ENCODE data around the gene MYOCD. TPM values are rescaled to one million over a fixed set of nuclear protein-coding genes. Genes with fewer than 3 reads are reported as not detected.
A peak's percentile ranks its signal among the peaks of the same experiment; 100 is the strongest.

The MYOCD gene
- total RNA-seq, 3 donors from 2014 or later: 0.64 to 2.6 (median 1.5) TPM

DNA sequence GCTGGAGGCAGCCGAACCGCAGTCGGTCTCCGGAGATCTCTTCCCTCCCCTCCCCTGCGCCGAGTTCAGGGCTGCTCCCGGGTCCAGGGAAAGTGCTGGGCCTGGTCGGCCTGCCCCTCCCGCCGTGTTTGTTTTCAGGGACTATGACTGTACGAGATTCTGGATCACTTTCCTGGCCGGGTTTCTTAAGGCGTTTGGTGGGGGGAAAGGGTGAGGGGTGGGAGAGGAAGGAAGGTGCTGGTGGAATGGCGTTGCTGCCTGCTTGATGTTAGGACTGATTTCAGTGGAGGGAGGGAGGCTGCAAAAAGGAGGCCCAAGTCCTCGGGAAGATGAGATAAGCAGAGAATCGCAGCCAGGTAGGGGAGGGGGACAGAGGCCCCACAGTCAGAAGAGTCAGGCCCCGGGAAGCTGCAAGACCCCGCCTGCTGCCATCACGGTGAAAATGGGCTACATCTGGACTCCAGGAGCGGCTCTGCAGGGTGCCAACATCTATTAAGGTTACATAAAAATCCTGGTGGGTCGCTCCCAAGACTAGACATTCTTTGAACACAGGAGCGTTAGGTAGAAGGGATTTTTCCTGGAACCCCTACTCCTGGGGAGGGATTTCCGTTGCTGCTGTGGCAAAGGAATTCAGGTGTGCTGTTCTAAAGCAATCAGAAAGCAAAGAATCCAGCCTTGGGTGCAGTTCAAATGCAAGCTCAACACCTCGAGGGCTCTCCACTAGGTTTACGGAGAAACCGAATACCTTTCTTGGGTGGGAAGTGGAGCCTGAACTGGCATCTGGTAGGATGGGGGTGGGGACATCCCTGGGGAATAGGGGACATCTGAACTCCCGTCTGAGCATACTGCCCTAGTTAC is 124.8 kb downstream of the MYOCD start:
- H3K9me3 ChIP-seq: no peaks in the 10 kb centered on the region
- no peak for DNase-seq (ENCODE audit: low spot score in 2 of 2)
- H3K27ac ChIP-seq: no peak overlapping the region
- peaks cover 0 to 4% of the 10 kb centered on the region in 2 donors for H3K27me3 ChIP-seq
- TF ChIP-seq POLR2A (IDR thresholded peaks at IDR 0.05) (no peak), POLR2AphosphoS5 (IDR thresholded peaks at IDR 0.05) (no peak)
- TF ChIP-seq, protein P1, sequence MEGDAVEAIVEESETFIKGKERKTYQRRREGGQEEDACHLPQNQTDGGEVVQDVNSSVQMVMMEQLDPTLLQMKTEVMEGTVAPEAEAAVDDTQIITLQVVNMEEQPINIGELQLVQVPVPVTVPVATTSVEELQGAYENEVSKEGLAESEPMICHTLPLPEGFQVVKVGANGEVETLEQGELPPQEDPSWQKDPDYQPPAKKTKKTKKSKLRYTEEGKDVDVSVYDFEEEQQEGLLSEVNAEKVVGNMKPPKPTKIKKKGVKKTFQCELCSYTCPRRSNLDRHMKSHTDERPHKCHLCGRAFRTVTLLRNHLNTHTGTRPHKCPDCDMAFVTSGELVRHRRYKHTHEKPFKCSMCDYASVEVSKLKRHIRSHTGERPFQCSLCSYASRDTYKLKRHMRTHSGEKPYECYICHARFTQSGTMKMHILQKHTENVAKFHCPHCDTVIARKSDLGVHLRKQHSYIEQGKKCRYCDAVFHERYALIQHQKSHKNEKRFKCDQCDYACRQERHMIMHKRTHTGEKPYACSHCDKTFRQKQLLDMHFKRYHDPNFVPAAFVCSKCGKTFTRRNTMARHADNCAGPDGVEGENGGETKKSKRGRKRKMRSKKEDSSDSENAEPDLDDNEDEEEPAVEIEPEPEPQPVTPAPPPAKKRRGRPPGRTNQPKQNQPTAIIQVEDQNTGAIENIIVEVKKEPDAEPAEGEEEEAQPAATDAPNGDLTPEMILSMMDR (IDR thresholded peaks at IDR 0.05): no peak
- H3K4me3 ChIP-seq: peak overlapping the region; percentile 62 to 81 (median 68)
- intact Hi-C loops (cut with DNase I; ENCODE audit: low total_unique reads): no loop called here
- H3K4me1 ChIP-seq: no peaks in the 10 kb centered on the region
- H3K36me3 ChIP-seq: no peaks in the 10 kb centered on the region

DNA sequence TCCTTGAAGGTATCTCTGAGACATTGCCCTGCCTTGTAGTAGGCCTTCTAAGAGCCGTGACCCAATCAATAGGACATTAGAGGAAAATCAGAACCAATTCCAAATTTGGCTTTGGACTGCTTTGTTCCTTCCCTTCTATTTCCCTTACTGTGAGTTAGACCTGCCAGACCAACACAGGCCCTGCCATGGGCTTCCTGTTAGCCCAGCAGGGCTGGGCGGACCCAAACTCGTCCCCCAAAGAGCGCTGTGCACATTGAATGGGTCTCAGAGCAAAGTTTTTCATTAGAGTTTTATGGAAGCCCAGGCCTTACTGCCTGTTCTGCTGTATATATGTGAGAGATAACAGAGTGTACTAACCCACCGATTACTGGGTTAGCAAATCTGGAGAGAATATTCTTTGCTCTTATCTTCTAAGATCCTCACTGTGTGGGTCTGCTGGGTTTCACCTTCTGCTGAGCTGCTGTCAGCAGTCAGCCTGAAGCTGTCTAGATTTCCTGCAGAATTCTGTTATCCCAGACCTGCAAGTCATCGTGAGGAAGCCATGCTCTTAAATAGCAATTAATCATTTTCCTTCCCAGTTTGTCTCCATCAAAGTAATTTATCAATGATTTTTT is 129.3 kb downstream of the MYOCD start:
- Histone ChIP-seq H3K27me3 (no peaks in the 10 kb centered on the region), H3K27ac (no peak overlapping the region), H3K4me1 (no peaks in the 10 kb centered on the region), H3K4me3 (no peak overlapping the region), H3K9me3 (no peaks in the 10 kb centered on the region), H3K36me3 (no peaks in the 10 kb centered on the region)
- intact Hi-C loops (cut with DNase I; ENCODE audit: low total_unique reads): no loop called here
- TF ChIP-seq POLR2AphosphoS5 (IDR thresholded peaks at IDR 0.05) (no peak), POLR2A (IDR thresholded peaks at IDR 0.05) (no peak)
- TF ChIP-seq, protein P1 (IDR thresholded peaks at IDR 0.05): no peak
- no peak for DNase-seq (ENCODE audit: low spot score in 2 of 2)

DNA sequence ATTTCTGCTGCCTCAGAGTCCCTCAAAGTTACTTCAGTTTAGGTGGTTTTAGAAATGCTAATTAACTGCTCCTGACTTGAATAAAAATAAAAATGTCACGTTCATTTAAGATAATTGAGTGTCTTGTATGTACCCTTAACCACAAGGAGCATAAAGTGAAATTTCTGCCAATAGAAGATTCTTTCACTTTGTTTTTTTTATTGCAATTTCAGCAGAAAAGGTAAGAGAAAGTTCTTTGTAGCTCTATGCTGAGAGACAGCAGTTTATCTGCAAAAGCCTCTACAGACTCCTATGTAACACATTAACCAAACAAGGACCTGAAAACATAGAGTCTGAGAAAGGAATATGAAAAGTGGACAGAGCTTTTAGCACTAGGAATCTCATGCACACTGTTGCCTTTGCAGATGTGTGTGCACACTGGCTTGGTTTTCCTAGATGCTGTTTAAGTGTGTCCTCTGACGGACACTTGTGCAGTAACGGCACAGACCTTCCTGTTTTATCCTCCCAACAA is 135.2 kb downstream of the MYOCD start:
- Histone ChIP-seq H3K27ac (no peak overlapping the region), H3K4me3 (no peak overlapping the region), H3K27me3 (no peaks in the 10 kb centered on the region), H3K4me1 (no peaks in the 10 kb centered on the region), H3K9me3 (no peaks in the 10 kb centered on the region), H3K36me3 (no peaks in the 10 kb centered on the region)
- no peak for DNase-seq (ENCODE audit: low spot score in 2 of 2)
- TF ChIP-seq, protein P1 (IDR thresholded peaks at IDR 0.05): no peak
- no peak for TF ChIP-seq POLR2AphosphoS5 (IDR thresholded peaks at IDR 0.05)
- TF ChIP-seq POLR2A (IDR thresholded peaks at IDR 0.05): no peak
- intact Hi-C loops (cut with DNase I; ENCODE audit: low total_unique reads): no loop called here

DNA sequence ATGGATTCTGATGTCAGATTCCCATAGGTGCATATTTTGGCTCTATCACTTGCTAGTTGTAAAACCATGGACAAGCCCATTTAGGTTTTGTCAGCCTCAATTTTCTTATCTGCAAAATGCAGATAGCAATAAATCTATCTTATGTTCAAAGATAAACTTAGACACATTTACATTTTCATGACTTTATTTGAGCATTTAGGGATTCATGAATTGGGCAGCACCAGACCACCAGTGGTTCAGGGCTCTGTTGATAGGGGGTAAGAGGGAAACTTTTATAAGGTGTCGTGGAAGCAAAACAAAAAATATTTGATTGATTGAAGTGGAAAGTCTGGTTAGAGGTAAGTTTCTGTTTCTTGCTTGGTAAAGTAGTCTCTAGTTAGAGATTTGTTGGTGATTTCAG is 140.9 kb downstream of the MYOCD start:
- no peak for DNase-seq (ENCODE audit: low spot score in 2 of 2)
- Histone ChIP-seq H3K27me3 (no peaks in the 10 kb centered on the region), H3K36me3 (no peaks in the 10 kb centered on the region), H3K27ac (no peak overlapping the region), H3K4me1 (no peaks in the 10 kb centered on the region), H3K9me3 (peaks cover 2 to 12% of the 10 kb centered on the region in 2 donors), H3K4me3 (no peak overlapping the region)
- TF ChIP-seq POLR2A (IDR thresholded peaks at IDR 0.05) (no peak), POLR2AphosphoS5 (IDR thresholded peaks at IDR 0.05) (no peak)
- TF ChIP-seq, protein P1 (IDR thresholded peaks at IDR 0.05): no peak
- intact Hi-C loops (cut with DNase I; ENCODE audit: low total_unique reads): no loop called here

DNA sequence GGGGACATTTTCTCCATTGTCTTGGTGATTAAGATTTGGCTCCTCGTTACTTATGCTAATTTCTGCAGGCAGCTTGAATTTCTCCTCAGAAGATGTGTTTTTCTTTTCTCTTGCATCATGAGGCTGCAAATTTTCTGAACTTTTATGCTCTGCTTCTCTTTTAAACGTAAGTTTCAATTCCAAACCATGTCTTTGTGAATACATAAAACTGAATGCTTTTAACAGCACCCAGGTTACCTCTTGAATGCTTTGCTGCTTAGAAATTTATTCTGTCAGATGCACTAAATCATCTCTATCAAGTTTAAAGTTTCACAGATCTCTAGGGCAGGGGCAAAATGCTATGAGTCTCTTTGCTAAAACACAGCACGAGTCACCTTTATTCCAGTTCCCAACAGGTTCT is 143.0 kb downstream of the MYOCD start:
- TF ChIP-seq POLR2A (IDR thresholded peaks at IDR 0.05): no peak
- TF ChIP-seq POLR2AphosphoS5 (IDR thresholded peaks at IDR 0.05): no peak
- TF ChIP-seq, protein P1 (IDR thresholded peaks at IDR 0.05): no peak
- no peak overlapping the region for H3K27ac ChIP-seq
- no peaks in the 10 kb centered on the region for H3K27me3 ChIP-seq
- intact Hi-C loops (cut with DNase I; ENCODE audit: low total_unique reads): no loop called here
- H3K9me3 ChIP-seq: peaks cover 2 to 12% of the 10 kb centered on the region in 2 donors
- no peaks in the 10 kb centered on the region for H3K36me3 ChIP-seq
- H3K4me3 ChIP-seq: no peak overlapping the region
- H3K4me1 ChIP-seq: no peaks in the 10 kb centered on the region
- no peak for DNase-seq (ENCODE audit: low spot score in 2 of 2)
